Brain pericyte (primary cell): ENCODE results near the gene MEA1.

ENCODE experiments used
- DNase-seq: peaks from one replicate; pipeline ENCODE4 v3.0.0-alpha.2; 2012; ENCODE audit warnings: low read depth, low spot score

The MEA1 gene

GRCh38 chr6:43038727-43039126 lies 25.0 kb upstream of the MEA1 start:
- DNase-seq = no peak

- no peak for DNase-seq
Measured at GRCh38 chr6:43037706-43038105, 24.0 kb upstream of the MEA1 start.

GRCh38 chr6:43037197-43037596 lies 23.5 kb upstream of the MEA1 start:
- DNase-seq = no peak

- DNase-seq = no peak
Measured at GRCh38 chr6:43036712-43037111, 23.0 kb upstream of the MEA1 start.

GRCh38 chr6:43035495-43036194 lies 21.9 kb upstream of the MEA1 start:
- no peak for DNase-seq

- DNase-seq = no peak
Measured at GRCh38 chr6:43034190-43034525, 20.4 kb upstream of the MEA1 start.

GRCh38 chr6:43033496-43034189 lies 19.9 kb upstream of the MEA1 start:
- DNase-seq = no peak

GRCh38 chr6:43032326-43032725 lies 18.6 kb upstream of the MEA1 start:
- DNase-seq = no peak

- no peak for DNase-seq
Measured at GRCh38 chr6:43029120-43029519, 15.4 kb upstream of the MEA1 start.

GRCh38 chr6:43026365-43026764 lies 12.6 kb upstream of the MEA1 start:
- DNase-seq = no peak

GRCh38 chr6:43024436-43024835 lies 10.7 kb upstream of the MEA1 start:
- no peak for DNase-seq

- DNase-seq = no peak
Measured at GRCh38 chr6:43021270-43022047, 7.7 kb upstream of the MEA1 start, which contains the start of gene RRP36. Gene RRP36 (plus strand): TSS chr6:43021623. CDS start chr6:43021655, 32 bp downstream.

- no peak for DNase-seq
Measured at GRCh38 chr6:43020847-43021246, 7.1 kb upstream of the MEA1 start.

- no peak for DNase-seq
Measured at GRCh38 chr6:43020052-43020705, 6.4 kb upstream of the MEA1 start.

- DNase-seq = no peak
Measured at GRCh38 chr6:43019152-43019551, 5.4 kb upstream of the MEA1 start.

GRCh38 chr6:43016943-43017334 lies 3.2 kb upstream of the MEA1 start:
- DNase-seq = no peak

GRCh38 chr6:43016176-43016942 lies 2.6 kb upstream of the MEA1 start:
- no peak for DNase-seq

- DNase-seq = no peak
Measured at GRCh38 chr6:43014434-43014909, 726 bp upstream of the MEA1 start.

GRCh38 chr6:43013097-43013842 lies 476 bp downstream of the MEA1 start:
- no peak for DNase-seq

- no peak for DNase-seq
Measured at GRCh38 chr6:43012364-43012763, 1.4 kb downstream of the MEA1 start.

GRCh38 chr6:43011207-43011606 lies 2.5 kb downstream of the MEA1 start:
- DNase-seq = no peak
